Endothelial cell (in vitro differentiated cells): Measurements from ENCODE around the gene TRPM3. TPM values are rescaled to one million over a fixed set of nuclear protein-coding genes. Genes with fewer than 3 reads are reported as not detected.

Source experiments
- DNase-seq: peaks from one replicate; pipeline ENCODE4 v3.0.0; 2021; ENCODE audit warnings: low spot score
- H3K27ac Mint-ChIP-seq: one replicate; pipeline ENCODE4 v1.8.0; 2021; ENCODE audit warnings: mixed read lengths, inconsistent platforms; ENCODE audit not compliant: unreplicated experiment
- H3K27me3 Mint-ChIP-seq: one replicate; pipeline ENCODE4 v1.8.0; 2021; ENCODE audit warnings: mild to moderate bottlenecking, moderate library complexity, mixed read lengths, inconsistent platforms; ENCODE audit not compliant: unreplicated experiment
- H3K36me3 Mint-ChIP-seq: one replicate; pipeline ENCODE4 v1.8.0; 2021; ENCODE audit warnings: mild to moderate bottlenecking, low read depth, mixed read lengths, inconsistent platforms; ENCODE audit not compliant: unreplicated experiment
- H3K4me1 Mint-ChIP-seq: one replicate; pipeline ENCODE4 v1.8.0; 2021; ENCODE audit warnings: mild to moderate bottlenecking, mixed read lengths, inconsistent platforms; ENCODE audit not compliant: unreplicated experiment
- H3K4me3 Mint-ChIP-seq: one replicate; pipeline ENCODE4 v1.8.0; 2021; ENCODE audit warnings: mild to moderate bottlenecking, mixed read lengths, inconsistent platforms; ENCODE audit not compliant: unreplicated experiment
- H3K9me3 Mint-ChIP-seq: one replicate; pipeline ENCODE4 v1.8.0; 2021; ENCODE audit warnings: mixed read lengths, inconsistent platforms; ENCODE audit not compliant: unreplicated experiment
- total RNA-seq: library from RNA; stranded (reverse); fragmentation: NEBNext Ultra II Directional; extraction: Animal tissue kit (Norgen Biotek cat#: 25700); gene quantifications from one replicate; pipeline ENCODE4 v1.2.1, GENCODE V29; 2021; ENCODE audit not compliant: unreplicated experiment
- TF ChIP-seq, protein P1 (sequence below): fragments of 200-600 bp; sonication (generic); IDR thresholded peaks from one replicate; pipeline ENCODE4 v1.5.0; 2021; ENCODE audit warnings: antibody characterized with exemption; ENCODE audit not compliant: unreplicated experiment

TRPM3 gene
- total RNA-seq, 1 donor from 2014 or later: 0.54 TPM

DNA sequence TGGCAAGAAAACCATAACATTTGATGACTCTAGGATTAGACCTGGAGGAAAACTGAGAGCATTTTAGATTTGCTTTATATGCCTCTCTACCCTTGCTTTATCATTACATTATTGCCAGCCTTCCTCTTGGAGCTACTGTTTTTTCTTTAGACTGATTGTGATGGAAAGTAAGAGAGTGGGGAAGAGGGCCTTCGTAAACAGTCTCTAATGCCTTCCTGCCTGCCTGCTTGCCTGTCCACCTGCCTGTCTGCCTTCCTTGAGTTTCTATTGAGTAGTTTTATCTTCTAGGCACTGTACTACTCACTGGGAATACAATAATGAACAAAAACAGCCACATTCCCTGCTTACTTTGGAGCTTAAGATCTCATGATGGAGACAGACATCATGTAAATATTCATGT lies 189.3 kb downstream of the TRPM3 start:
- Mint-ChIP-seq H3K27me3 (no peaks in the 10 kb centered on the region), H3K9me3 (no peaks in the 10 kb centered on the region), H3K4me1 (no peaks in the 10 kb centered on the region), H3K4me3 (no peak overlapping the region), H3K36me3 (no peaks in the 10 kb centered on the region), H3K27ac (no peak overlapping the region)
- DNase-seq: no peak
- TF ChIP-seq, protein P1, sequence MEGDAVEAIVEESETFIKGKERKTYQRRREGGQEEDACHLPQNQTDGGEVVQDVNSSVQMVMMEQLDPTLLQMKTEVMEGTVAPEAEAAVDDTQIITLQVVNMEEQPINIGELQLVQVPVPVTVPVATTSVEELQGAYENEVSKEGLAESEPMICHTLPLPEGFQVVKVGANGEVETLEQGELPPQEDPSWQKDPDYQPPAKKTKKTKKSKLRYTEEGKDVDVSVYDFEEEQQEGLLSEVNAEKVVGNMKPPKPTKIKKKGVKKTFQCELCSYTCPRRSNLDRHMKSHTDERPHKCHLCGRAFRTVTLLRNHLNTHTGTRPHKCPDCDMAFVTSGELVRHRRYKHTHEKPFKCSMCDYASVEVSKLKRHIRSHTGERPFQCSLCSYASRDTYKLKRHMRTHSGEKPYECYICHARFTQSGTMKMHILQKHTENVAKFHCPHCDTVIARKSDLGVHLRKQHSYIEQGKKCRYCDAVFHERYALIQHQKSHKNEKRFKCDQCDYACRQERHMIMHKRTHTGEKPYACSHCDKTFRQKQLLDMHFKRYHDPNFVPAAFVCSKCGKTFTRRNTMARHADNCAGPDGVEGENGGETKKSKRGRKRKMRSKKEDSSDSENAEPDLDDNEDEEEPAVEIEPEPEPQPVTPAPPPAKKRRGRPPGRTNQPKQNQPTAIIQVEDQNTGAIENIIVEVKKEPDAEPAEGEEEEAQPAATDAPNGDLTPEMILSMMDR: no peak

DNA sequence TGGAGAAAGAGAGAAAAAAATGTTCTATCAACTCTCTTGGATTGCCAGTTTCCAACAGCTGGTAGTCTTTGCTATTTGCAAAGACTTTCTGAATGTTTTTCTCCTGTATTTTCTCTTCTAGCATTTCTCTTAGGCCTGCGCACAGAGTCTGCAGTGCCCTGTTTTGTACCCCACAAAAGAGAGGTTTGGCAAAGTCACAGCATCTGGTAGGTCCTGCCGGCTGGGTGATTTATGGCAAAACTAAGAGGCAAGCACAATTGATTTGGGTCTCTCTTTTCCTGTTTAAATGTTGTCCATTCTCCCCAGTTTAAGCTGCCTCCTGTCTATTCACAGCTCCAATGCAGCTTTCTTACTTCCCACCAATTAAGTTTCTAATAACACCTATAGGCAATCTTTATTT lies 193.9 kb downstream of the TRPM3 start:
- no peaks in the 10 kb centered on the region for H3K4me1 Mint-ChIP-seq
- no peak for DNase-seq
- H3K4me3 Mint-ChIP-seq: no peak overlapping the region
- no peaks in the 10 kb centered on the region for H3K36me3 Mint-ChIP-seq
- no peaks in the 10 kb centered on the region for H3K9me3 Mint-ChIP-seq
- no peak overlapping the region for H3K27ac Mint-ChIP-seq
- peaks cover 1% of the 10 kb centered on the region for H3K27me3 Mint-ChIP-seq
- TF ChIP-seq, protein P1: no peak

DNA sequence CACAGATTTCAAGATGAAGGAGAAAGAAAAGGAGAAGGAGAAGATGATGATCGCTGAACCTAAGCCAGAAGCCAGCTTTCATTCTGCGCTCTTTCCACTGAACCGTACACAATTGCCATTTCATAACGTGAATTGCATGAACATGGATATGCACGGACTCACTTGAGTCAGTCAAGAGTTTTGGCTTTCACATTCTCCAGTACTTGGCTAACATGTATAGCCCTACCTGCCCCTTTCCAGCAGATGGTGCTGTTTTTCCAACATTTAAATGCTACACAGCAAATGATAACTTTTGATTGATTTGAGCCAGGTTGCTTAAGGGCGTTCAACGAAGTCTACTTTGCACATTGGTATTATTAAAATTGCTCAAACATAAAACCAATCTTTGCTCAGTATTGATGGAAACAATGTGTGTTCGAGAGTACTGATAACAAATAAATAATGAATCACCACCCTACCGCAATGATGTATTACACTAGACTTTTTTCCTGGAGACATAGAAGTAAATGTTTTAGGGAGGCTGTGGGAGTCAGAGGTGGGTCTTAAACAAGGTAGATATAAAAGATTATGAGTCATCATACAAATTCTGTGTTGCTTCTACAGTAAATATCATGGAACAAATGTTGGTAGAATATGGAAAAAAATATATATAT lies 196.4 kb downstream of the TRPM3 start:
- Mint-ChIP-seq H3K9me3 (no peaks in the 10 kb centered on the region), H3K4me3 (no peak overlapping the region), H3K27ac (no peak overlapping the region), H3K36me3 (no peaks in the 10 kb centered on the region), H3K4me1 (no peaks in the 10 kb centered on the region), H3K27me3 (peaks cover 1% of the 10 kb centered on the region)
- TF ChIP-seq, protein P1: peak; percentile 73
- DNase-seq: peak; percentile 26

DNA sequence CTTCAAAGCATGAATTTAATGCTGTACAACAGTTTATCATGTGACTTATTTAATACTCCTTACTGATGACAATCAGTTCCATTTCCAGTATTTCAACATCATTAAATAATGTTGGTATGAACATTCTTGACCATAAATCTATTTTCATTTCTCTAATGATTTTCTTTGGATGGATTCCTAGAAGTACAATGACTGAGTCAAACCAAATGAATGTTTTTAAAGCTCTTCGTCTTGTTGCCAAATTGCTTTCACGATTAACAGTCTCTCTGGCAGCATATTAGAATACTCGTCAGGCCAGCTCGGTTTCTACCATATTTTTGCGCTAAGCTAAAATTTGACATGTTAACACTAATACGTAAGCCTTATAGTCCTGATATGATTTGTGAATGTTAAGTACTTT lies 197.0 kb downstream of the TRPM3 start:
- Mint-ChIP-seq H3K4me1 (no peaks in the 10 kb centered on the region), H3K27me3 (peaks cover 1% of the 10 kb centered on the region), H3K36me3 (no peaks in the 10 kb centered on the region), H3K27ac (no peak overlapping the region), H3K9me3 (no peaks in the 10 kb centered on the region), H3K4me3 (no peak overlapping the region)
- no peak for DNase-seq
- TF ChIP-seq, protein P1: no peak

DNA sequence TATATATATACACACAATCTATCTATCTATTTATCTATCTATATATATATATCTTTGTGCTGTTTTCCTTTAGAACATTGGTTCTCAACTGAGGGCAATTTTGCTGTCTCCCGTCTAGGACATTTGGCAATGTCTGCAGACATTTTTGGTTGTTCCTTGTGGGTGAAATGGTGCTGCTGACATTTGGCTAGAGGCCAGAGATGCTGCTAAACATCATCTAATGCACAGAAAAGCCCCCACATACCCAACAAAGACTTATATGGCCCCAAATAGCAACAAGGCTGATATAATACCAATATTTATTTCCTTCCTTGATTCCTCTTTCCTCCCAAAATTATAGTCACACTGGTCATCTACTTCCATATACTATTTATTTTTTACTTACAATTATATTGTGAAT lies 197.5 kb downstream of the TRPM3 start:
- no peak for DNase-seq
- TF ChIP-seq, protein P1: no peak
- no peaks in the 10 kb centered on the region for H3K36me3 Mint-ChIP-seq
- no peaks in the 10 kb centered on the region for H3K4me1 Mint-ChIP-seq
- no peak overlapping the region for H3K27ac Mint-ChIP-seq
- no peaks in the 10 kb centered on the region for H3K9me3 Mint-ChIP-seq
- H3K27me3 Mint-ChIP-seq: peaks cover 1% of the 10 kb centered on the region
- H3K4me3 Mint-ChIP-seq: no peak overlapping the region
